Lung (tissue), 12 donors: Measurements from ENCODE around the gene TMPRSS7. TPM values are rescaled to one million over a fixed set of nuclear protein-coding genes. Genes with fewer than 3 reads are reported as not detected.

Source experiments
- ATAC-seq: fragments of 200-7000 bp; cut with Tn5 transposase; one replicate; pipeline ENCODE4 v1.9.1; 2020; ENCODE audit warnings: moderate number of reproducible peaks; ENCODE audit not compliant: insufficient read depth, low FRiP score
- DNase-seq, 3 donors: peaks; one replicate each; pipeline ENCODE4 v3.0.0-alpha.2; 2013 to 2017
- H3K27ac ChIP-seq, 2 donors: one replicate each; pipeline ENCODE4 v1.5.1; 2013; ENCODE audit warnings: mild to moderate bottlenecking in 2 of 2, moderate library complexity in 2 of 2, control low read depth in 1 of 2, inconsistent platforms in 1 of 2, low read depth in 1 of 2, low read length in 1 of 2
- H3K27me3 ChIP-seq, 3 donors: one replicate each; pipeline ENCODE4 v1.5.1; 2013; ENCODE audit warnings: low read length in 2 of 3; ENCODE audit not compliant: control insufficient read depth in 3 of 3, insufficient read depth in 3 of 3
- H3K36me3 ChIP-seq, 4 donors: one replicate each; pipeline ENCODE4 v1.5.1; 2013; ENCODE audit warnings: low read length in 4 of 4, mild to moderate bottlenecking in 1 of 4, moderate library complexity in 1 of 4; ENCODE audit not compliant: control insufficient read depth in 4 of 4, insufficient read depth in 4 of 4
- H3K4me1 ChIP-seq, 5 donors: one replicate each; pipeline ENCODE4 v1.5.1; 2013; ENCODE audit warnings: low read length in 5 of 5, mild to moderate bottlenecking in 2 of 5, moderate library complexity in 1 of 5; ENCODE audit not compliant: control insufficient read depth in 5 of 5, insufficient read depth in 5 of 5
- H3K4me3 ChIP-seq: one replicate; pipeline ENCODE4 v1.5.1; 2013; ENCODE audit warnings: mild to moderate bottlenecking, control low read depth, moderate library complexity
- H3K9ac ChIP-seq, 2 donors: one replicate each; pipeline ENCODE4 v1.5.1; 2013; ENCODE audit warnings: low read length in 2 of 2, control low read depth in 1 of 2; ENCODE audit not compliant: insufficient read depth in 1 of 2
- H3K9me3 ChIP-seq, 4 donors: one replicate each; pipeline ENCODE4 v1.5.1; 2013; ENCODE audit warnings: low read length in 3 of 4, mild to moderate bottlenecking in 1 of 4, moderate library complexity in 1 of 4; ENCODE audit not compliant: control insufficient read depth in 4 of 4, insufficient read depth in 3 of 4
- CTCF ChIP-seq: IDR thresholded peaks from 2 replicates; pipeline ENCODE4 v1.5.1; 2012; ENCODE audit warnings: mild to moderate bottlenecking; ENCODE audit errors: control extremely low read depth, extremely low read depth
- WGBS, 2 donors: extraction: QIAGEN DNeasy Blood & Tissue Kit; methylation state at CpG; one replicate each; pipeline ENCODE4 v1.1.7; 2013; 5-methylcytosine and 5-hydroxymethylcytosine counted together
- polyA plus RNA-seq, 2 donors: library from polyadenylated mRNA; stranded (reverse); fragments of 200-250 nt; gene quantifications; one replicate each; pipeline ENCODE4 v1.2.1, GENCODE V29; 2013
- total RNA-seq, 2 donors: library from RNA; depleted of rRNA in 1 of 2; stranded (reverse); fragments of >200 nt in 1 of 2; gene quantifications; one replicate each; pipeline ENCODE4 v1.2.1, GENCODE V29; 2014 to 2021
- donor health status: control.
- donor health status: control.
- donor health status: Bipolar disorder and iron deficiency.
- donor health status: healthy.
- donor health status: DM: yes; HTN: yes; CAD: no.

TMPRSS7 gene
- total and polyA plus RNA-seq, 4 donors, result 0.09 to 0.31 (median 0.17) TPM

- H3K36me3 ChIP-seq, result no peaks in the 10 kb centered on the region
- TF ChIP-seq CTCF, result no peak
- no peaks in the 10 kb centered on the region for H3K27me3 ChIP-seq
- peaks cover 0 to 53% (median 9%) of the 10 kb centered on the region in 5 donors for H3K4me1 ChIP-seq
- 74 to 81% methylated on average over 8 of the region's 8 CpGs for WGBS, 2 donors
- DNase-seq, result no peak
- ATAC-seq, result no peak
- H3K9me3 ChIP-seq, result no peaks in the 10 kb centered on the region
- H3K4me3 ChIP-seq, result no peak overlapping the region
- H3K27ac ChIP-seq, result no peak overlapping the region
- no peak overlapping the region for H3K9ac ChIP-seq
Observed at GRCh38 chr3:112002096-112002971, 32.2 kb upstream of the TMPRSS7 start.

- 88 to 90% methylated on average over 4 of the region's 4 CpGs for WGBS, 2 donors
- no peak for ATAC-seq
- peaks cover 0 to 63% (median 13%) of the 10 kb centered on the region in 5 donors for H3K4me1 ChIP-seq
- DNase-seq, result peak in 2 of 3 donors; percentile 40 to 66
- H3K27ac ChIP-seq, result no peak overlapping the region
- H3K9me3 ChIP-seq, result no peaks in the 10 kb centered on the region
- no peaks in the 10 kb centered on the region for H3K36me3 ChIP-seq
- TF ChIP-seq CTCF, result no peak
- no peaks in the 10 kb centered on the region for H3K27me3 ChIP-seq
- H3K4me3 ChIP-seq, result no peak overlapping the region
- no peak overlapping the region for H3K9ac ChIP-seq
Observed at GRCh38 chr3:112003321-112004080, 31.0 kb upstream of the TMPRSS7 start.

- ATAC-seq (no peak), DNase-seq (no peak)
- no peak overlapping the region for H3K4me3 ChIP-seq
- no peaks in the 10 kb centered on the region for H3K27me3 ChIP-seq
- peaks cover 0 to 59% (median 15%) of the 10 kb centered on the region in 5 donors for H3K4me1 ChIP-seq
- H3K9ac ChIP-seq, result no peak overlapping the region
- H3K9me3 ChIP-seq, result no peaks in the 10 kb centered on the region
- H3K36me3 ChIP-seq, result no peaks in the 10 kb centered on the region
- no peak for TF ChIP-seq CTCF
- H3K27ac ChIP-seq, result no peak overlapping the region
- WGBS, 2 donors, result 86 to 91% methylated on average over 2 of the region's 2 CpGs
Observed at GRCh38 chr3:112004187-112004586, 30.3 kb upstream of the TMPRSS7 start.
